GM18505 (cell line): ENCODE data around the gene WSB2.
"Not testable (repeated sequence)": the region's sequence is repeated elsewhere in the genome, so short reads cannot be mapped to it uniquely, and the experiment has no call there.

Source experiments
- ATAC-seq: cut with Tn5 transposase; IDR thresholded peaks from one replicate; pipeline ENCODE4 v1.9.1; 2021; ENCODE audit not compliant: unreplicated experiment
- POLR2A ChIP-seq: IDR thresholded peaks from 4 replicates; pipeline ENCODE4 v1.6.1; 2011; ENCODE audit warnings: borderline replicate concordance; ENCODE audit not compliant: insufficient read depth, insufficient read length; ENCODE audit errors: extremely low read depth

Gene WSB2

GRCh38 chr12:118016424-118017264 is 44.3 kb downstream of the WSB2 start, which contains the start of gene RFC5:
Gene RFC5, plus strand, starts transcription at chr12:118016703. Its CDS starts 125 bp downstream, at chr12:118016828.
- peak; percentile 98 for ATAC-seq
- peak; percentile 82 for TF ChIP-seq POLR2A

DNA sequence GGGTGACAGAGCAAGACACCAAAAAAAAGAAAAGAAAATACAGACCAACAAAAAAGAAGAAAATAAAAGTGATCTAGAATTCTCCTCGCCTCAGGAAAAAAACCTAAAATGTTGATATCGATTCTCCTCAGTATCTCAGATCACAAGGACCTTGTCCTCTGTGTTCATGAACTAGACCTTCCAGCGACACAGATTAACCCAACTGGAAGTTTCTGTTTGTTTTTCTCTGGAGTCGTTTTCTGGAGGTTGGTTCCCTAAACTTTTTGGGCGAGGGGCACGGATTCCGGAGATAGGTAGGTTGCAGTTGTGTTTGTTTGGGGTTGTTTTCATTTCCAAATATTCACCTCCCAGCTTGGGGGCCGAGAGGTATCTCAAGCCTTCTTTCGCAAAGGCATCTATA is 45.0 kb downstream of the WSB2 start:
- no peak for TF ChIP-seq POLR2A
- peak; percentile 3 for ATAC-seq

- ATAC-seq, result no peak
- TF ChIP-seq POLR2A, result no peak
Observed at GRCh38 chr12:118015306-118015705, 45.7 kb downstream of the WSB2 start.

GRCh38 chr12:118013283-118013682 is 47.7 kb downstream of the WSB2 start:
- no peak for ATAC-seq
- no peak for TF ChIP-seq POLR2A

GRCh38 chr12:118011961-118012360 is 49.0 kb downstream of the WSB2 start:
- ATAC-seq, result no peak
- TF ChIP-seq POLR2A, result no peak

DNA sequence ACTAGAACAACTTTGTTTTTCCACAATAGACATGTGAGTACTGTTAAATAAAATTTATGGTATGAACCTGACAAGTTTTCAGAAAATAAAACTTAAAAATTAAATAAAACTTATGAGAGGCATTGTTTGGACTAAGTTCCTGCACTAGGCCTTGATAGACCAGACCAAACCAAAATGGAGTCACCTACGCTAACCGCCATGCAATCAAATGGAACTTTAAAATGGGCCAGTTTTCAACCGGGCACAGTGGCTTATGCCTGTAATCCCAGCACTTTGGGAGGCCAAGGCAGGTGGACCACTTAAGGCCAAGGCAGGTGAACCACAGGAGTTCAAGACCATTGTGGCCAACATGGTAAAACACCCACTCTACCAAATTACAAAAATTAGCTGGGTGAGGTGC is 49.6 kb downstream of the WSB2 start:
- no peak for TF ChIP-seq POLR2A
- ATAC-seq, result no peak

DNA sequence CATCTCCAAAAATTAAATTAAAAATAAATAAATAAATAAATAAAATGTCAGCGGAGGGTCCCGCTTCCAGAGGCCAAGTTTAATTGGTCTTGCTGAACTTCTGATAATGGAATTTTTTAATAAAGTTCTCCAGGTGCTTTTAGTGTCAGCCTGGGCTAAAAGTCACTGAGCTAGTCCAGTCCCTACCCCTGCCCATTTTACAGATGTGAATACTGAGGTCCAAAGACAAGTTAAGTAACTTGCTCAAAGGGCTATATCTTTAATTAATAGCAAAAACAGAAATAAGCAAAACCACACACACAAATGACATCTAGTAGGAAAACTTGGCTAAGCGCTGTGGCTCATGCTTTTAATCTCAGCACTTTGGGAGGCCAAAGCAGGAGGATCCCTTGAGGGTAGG is 50.1 kb downstream of the WSB2 start:
- ATAC-seq, result no peak
- no peak for TF ChIP-seq POLR2A

GRCh38 chr12:117999806-118000205 is 61.2 kb downstream of the WSB2 start:
- ATAC-seq, result not testable (repeated sequence)

- no peak for ATAC-seq
- TF ChIP-seq POLR2A, result no peak
Observed at GRCh38 chr12:117998719-117999118, 62.3 kb downstream of the WSB2 start.

DNA sequence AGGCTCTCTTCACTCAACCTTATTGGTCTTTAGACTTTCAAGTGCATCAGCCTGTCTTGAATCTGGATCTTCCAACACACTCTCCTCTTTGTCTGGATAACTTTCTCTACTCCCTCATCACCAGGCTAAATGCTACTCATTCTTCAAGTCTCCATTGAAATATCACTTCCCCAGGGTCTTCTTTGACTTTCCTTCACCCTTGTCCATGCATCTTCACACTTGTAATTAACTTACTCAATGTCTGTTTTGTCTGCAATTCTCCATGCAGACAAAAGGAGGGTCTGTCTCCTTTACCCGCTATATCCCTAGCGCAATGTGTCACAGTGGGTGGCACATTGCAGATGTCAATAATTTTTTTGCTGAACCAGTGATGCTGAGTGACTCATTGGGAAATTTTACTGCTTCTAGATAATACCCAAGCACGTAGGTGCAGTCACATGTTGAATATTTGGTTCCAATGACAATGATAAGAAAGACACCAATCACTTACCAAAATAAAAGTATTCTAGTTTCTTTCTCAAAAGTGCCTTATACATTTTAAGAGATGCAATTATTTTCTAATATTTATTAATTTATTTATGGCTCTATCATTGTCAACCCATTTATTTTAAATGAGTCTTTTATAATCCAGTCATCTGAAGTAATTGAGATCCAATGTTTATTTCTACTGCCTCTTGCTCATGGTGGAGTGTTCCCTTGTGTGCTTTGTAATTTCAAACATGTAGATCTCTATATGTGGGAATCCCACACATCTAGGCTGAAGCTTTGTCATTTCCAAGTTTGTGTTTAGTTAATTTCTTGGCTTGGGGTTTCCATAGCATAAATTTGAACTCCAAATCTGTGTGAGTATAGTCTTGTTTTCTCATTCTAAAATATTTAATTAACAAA is 66.2 kb downstream of the WSB2 start:
- no peak for TF ChIP-seq POLR2A
- no peak for ATAC-seq

DNA sequence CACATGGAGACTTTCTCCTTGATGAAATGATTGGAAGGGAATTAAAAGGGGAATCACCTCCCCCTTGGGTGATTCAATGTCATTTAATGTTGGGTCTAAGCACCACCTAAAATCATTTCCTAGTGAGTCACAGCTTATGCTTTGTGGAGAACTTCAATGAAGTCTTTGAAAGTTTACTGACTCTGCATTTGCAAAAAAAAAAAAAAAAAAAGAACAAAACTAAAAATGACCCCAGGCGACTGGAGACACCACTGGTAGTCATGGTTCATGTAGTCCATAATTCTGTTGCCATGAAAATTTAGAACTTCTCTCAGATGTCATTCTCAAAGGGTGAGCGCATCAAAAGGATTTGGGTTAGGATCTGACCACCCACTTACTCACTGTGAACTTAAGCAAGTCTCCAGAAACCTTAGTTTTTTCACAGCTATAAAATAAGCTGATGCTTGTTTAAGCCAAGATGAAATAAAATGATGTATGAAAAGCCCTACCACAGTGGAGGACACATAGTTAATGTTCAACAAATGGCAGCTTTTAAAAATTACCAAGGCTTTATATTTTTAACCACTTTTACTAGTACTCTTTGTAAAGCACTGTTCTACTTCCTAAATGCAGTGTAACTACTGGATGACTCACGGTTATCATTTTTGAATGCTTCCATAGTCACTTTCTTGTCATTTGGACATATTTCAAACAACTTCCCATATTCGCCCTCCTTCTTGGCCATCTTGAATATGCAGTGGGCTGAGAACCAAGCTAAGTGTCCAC is 74.1 kb downstream of the WSB2 start:
- TF ChIP-seq POLR2A, result no peak
- no peak for ATAC-seq

- ATAC-seq, result no peak
- no peak for TF ChIP-seq POLR2A
Observed at GRCh38 chr12:117985182-117985581, 75.8 kb downstream of the WSB2 start.
